K562 (cell line): ENCODE measurements around the gene LMBR1. TPM values are rescaled to one million over a fixed set of nuclear protein-coding genes. Genes with fewer than 3 reads are reported as not detected.

Source experiments
- EGR1 ChIP-seq: fragments of 450-650 bp; conservative IDR thresholded peaks from 2 replicates; pipeline ENCODE4 v1.6.1; 2017; ENCODE audit warnings: mild to moderate bottlenecking
- HIVEP1 ChIP-seq: fragments of 250-450 bp; sonication (Bioruptor Pico); IDR thresholded peaks from 2 replicates; pipeline ENCODE4 v1.4.0; 2020; ENCODE audit warnings: mild to moderate bottlenecking
- KAT8 ChIP-seq: fragments of 450-650 bp; IDR thresholded peaks from 2 replicates; pipeline ENCODE4 v1.6.1; 2016; ENCODE audit warnings: low read depth, mild to moderate bottlenecking
- MYBL2 ChIP-seq, 2 experiments: fragments of 450-650 bp in 1 of 2; sonication (generic) in 1 of 2; formaldehyde crosslinking in 1 of 2; IDR thresholded peaks; 2 replicates each; pipeline versions ENCODE4 v1.6.1 to v1.8.1; 2017 to 2022; ENCODE audit warnings: borderline replicate concordance in 1 of 2, inconsistent platforms in 1 of 2, low read depth in 1 of 2, mild to moderate bottlenecking in 1 of 2, missing genetic modification reagents in 1 of 2, moderate library complexity in 1 of 2
- NFIX ChIP-seq: fragments of 250-450 bp; sonication (Bioruptor Pico); IDR thresholded peaks from 2 replicates; pipeline ENCODE4 v1.4.0; 2020; ENCODE audit warnings: low read depth, mild to moderate bottlenecking, moderate library complexity
- SIN3A ChIP-seq, 2 experiments: fragments of 150-350 bp in 1 of 2; IDR thresholded peaks; 2 replicates each; pipeline ENCODE4 v1.6.1; 2011 to 2016; ENCODE audit warnings: borderline replicate concordance in 2 of 2, low read depth in 2 of 2, low read length in 2 of 2, mild to moderate bottlenecking in 2 of 2, moderate library complexity in 2 of 2; ENCODE audit not compliant: control insufficient read depth in 1 of 2
- USF1 ChIP-seq: sonication (generic); formaldehyde crosslinking; IDR thresholded peaks from 2 replicates; pipeline ENCODE4 v1.9.0; 2022; ENCODE audit warnings: mild to moderate bottlenecking, missing genetic modification reagents
- ZKSCAN8 ChIP-seq: fragments of 200-800 bp; sonication (Bioruptor generic); IDR thresholded peaks from 2 replicates; pipeline ENCODE4 v1.6.1; 2016; ENCODE audit warnings: missing genetic modification characterization, missing compliant biosample characterization
- ZNF318 ChIP-seq, 2 experiments: fragments of 450-650 bp; IDR thresholded peaks; 2 replicates each; pipeline ENCODE4 v1.6.1; 2016; ENCODE audit warnings: mild to moderate bottlenecking in 2 of 2, borderline replicate concordance in 1 of 2, low read depth in 1 of 2, moderate library complexity in 1 of 2
- ZNF436 ChIP-seq: fragments of 250-450, 450-650 bp; sonication (Bioruptor Pico); formaldehyde crosslinking; IDR thresholded peaks from 2 replicates; pipeline ENCODE4 v1.7.0; 2020; ENCODE audit warnings: mild to moderate bottlenecking
- polyA plus RNA-seq, 8 experiments: library from polyadenylated mRNA; depleted of rRNA in 4 of 8; stranded (reverse) in 5 of 8; unstranded in 3 of 8; fragments of >200 nt; fragmentation: Nextera tagmentation in 2 of 8; fragmentation: Illumina TruSeq in 1 of 8; extraction: Ambion mirVana in 2 of 8; extraction: Trizol in 1 of 8; gene quantifications; 2 replicates each; pipeline versions ENCODE4 v1.2.1 to v1.2.3, GENCODE V29; 2011 to 2014; ENCODE audit warnings: inconsistent platforms in 1 of 8, missing spikeins in 1 of 8
- total RNA-seq, 7 experiments: library from RNA; depleted of rRNA in 6 of 7; stranded (reverse); fragments of >200 nt in 6 of 7; fragmentation: Illumina TruSeq in 2 of 7; extraction: Trizol in 2 of 7; gene quantifications; 2 replicates each; pipeline versions ENCODE4 v1.2.1 to v1.2.3, GENCODE V29; 2011 to 2021; ENCODE audit warnings: low replicate concordance in 1 of 7
- TF ChIP-seq, protein P1 (sequence below): sonication (generic); formaldehyde crosslinking; IDR thresholded peaks from 2 replicates; pipeline ENCODE4 v1.8.1; 2023; ENCODE audit warnings: mild to moderate bottlenecking, missing genetic modification reagents
- TF ChIP-seq, protein P2 (sequence below): fragments of 200-800 bp; sonication (Bioruptor generic); IDR thresholded peaks from 2 replicates; pipeline ENCODE4 v1.6.1; 2017; ENCODE audit warnings: missing genetic modification characterization, missing compliant biosample characterization

The LMBR1 gene
- total and polyA plus RNA-seq, 9 of the 15 experiments (the other 6 are each of a cell fraction or from before 2014, with no cell fraction given) = 7.7 to 90.0 (median 59.9) TPM

- no peak for TF ChIP-seq ZNF318 (IDR thresholded peaks at IDR 0.05; ENCODE audit: borderline replicate concordance in 1 of 2, low read depth in 1 of 2)
- TF ChIP-seq ZNF436 (CRISPR knock-in tag) = no peak; the same call in 1 of the 2 replicates
- TF ChIP-seq KAT8 = no peak
- TF ChIP-seq EGR1 = peak; percentile 99
- no peak for TF ChIP-seq ZKSCAN8 (CRISPR knock-in tag)
- TF ChIP-seq, protein P1, sequence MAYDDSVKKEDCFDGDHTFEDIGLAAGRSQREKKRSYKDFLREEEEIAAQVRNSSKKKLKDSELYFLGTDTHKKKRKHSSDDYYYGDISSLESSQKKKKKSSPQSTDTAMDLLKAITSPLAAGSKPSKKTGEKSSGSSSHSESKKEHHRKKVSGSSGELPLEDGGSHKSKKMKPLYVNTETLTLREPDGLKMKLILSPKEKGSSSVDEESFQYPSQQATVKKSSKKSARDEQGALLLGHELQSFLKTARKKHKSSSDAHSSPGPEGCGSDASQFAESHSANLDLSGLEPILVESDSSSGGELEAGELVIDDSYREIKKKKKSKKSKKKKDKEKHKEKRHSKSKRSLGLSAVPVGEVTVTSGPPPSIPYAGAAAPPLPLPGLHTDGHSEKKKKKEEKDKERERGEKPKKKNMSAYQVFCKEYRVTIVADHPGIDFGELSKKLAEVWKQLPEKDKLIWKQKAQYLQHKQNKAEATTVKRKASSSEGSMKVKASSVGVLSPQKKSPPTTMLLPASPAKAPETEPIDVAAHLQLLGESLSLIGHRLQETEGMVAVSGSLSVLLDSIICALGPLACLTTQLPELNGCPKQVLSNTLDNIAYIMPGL (CRISPR knock-in tag) = peak; percentile 88; the same call in 1 of the 2 replicates
- no peak for TF ChIP-seq MYBL2 (IDR thresholded peaks at IDR 0.05; ENCODE audit: low read depth)
- TF ChIP-seq MYBL2 (CRISPR knock-in tag; IDR thresholded peaks at IDR 0.05; ENCODE audit: borderline replicate concordance) = peak; percentile 76; the same call in 1 of the 2 replicates
- peak; percentile 51; the same call in 1 of the 2 replicates for TF ChIP-seq USF1 (CRISPR knock-in tag)
- TF ChIP-seq SIN3A (IDR thresholded peaks at IDR 0.05; ENCODE audit: borderline replicate concordance in 2 of 2, control insufficient read depth in 1 of 2, low read depth in 2 of 2, low read length in 2 of 2) = peak; percentile 50 to 65; a peak in 2 of 4 replicates
- TF ChIP-seq, protein P2, sequence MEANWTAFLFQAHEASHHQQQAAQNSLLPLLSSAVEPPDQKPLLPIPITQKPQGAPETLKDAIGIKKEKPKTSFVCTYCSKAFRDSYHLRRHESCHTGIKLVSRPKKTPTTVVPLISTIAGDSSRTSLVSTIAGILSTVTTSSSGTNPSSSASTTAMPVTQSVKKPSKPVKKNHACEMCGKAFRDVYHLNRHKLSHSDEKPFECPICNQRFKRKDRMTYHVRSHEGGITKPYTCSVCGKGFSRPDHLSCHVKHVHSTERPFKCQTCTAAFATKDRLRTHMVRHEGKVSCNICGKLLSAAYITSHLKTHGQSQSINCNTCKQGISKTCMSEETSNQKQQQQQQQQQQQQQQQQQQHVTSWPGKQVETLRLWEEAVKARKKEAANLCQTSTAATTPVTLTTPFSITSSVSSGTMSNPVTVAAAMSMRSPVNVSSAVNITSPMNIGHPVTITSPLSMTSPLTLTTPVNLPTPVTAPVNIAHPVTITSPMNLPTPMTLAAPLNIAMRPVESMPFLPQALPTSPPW (CRISPR knock-in tag) = peak; percentile 96
- peak; percentile 42; the same call in 1 of the 2 replicates for TF ChIP-seq HIVEP1 (CRISPR knock-in tag)
- TF ChIP-seq NFIX (CRISPR knock-in tag) = no peak
Measured at GRCh38 chr7:156640257-156640948, 252.6 kb downstream of the LMBR1 start, which contains the start of gene RNF32 (continued).
